ENCODE results near the gene ARID2.

GRCh38 chr12:45918818-45919217 is 189.3 kb downstream of the ARID2 start:
- TF ChIP-seq CTCF (conservative IDR thresholded peaks at IDR 0.05; ENCODE audit: low read depth, low read length) (no peak), POLR2A (IDR thresholded peaks at IDR 0.05; ENCODE audit: low read depth, low read length) (no peak), MAZ (IDR thresholded peaks at IDR 0.05; ENCODE audit: borderline replicate concordance, low read depth, low read length) (no peak), RCOR1 (IDR thresholded peaks at IDR 0.05; ENCODE audit: insufficient replicate concordance, low read length) (no peak), USF2 (IDR thresholded peaks at IDR 0.05; ENCODE audit: low read depth, low read length) (no peak), SMC3 (IDR thresholded peaks at IDR 0.05; ENCODE audit: low read depth, low read length) (no peak)
